SH-SY5Y (cell line): Measurements from ENCODE around the gene NUMBL.

Experiments used
- GATA2 ChIP-seq: IDR thresholded peaks from 2 replicates; pipeline ENCODE4 v1.6.1; 2011; ENCODE audit warnings: mild to moderate bottlenecking, low read depth, low read length
- GATA3 ChIP-seq: IDR thresholded peaks from 2 replicates; pipeline ENCODE4 v1.6.1; 2011; ENCODE audit warnings: low read depth, mild to moderate bottlenecking, low read length, moderate library complexity

- TF ChIP-seq GATA3, result no peak
- TF ChIP-seq GATA2, result no peak
Measured at GRCh38 chr19:40616178-40616577, 74.3 kb downstream of the NUMBL start.
